ENCODE results near the gene BRD3. TPM values are rescaled to one million over a fixed set of nuclear protein-coding genes. Genes with fewer than 3 reads are reported as not detected.

The BRD3 gene
- total RNA-seq, 1 donor from 2014 or later: 24.6 TPM

- no peak for ATAC-seq
Observed at GRCh38 chr9:133981589-133981957, 86.3 kb downstream of the BRD3 start.

DNA sequence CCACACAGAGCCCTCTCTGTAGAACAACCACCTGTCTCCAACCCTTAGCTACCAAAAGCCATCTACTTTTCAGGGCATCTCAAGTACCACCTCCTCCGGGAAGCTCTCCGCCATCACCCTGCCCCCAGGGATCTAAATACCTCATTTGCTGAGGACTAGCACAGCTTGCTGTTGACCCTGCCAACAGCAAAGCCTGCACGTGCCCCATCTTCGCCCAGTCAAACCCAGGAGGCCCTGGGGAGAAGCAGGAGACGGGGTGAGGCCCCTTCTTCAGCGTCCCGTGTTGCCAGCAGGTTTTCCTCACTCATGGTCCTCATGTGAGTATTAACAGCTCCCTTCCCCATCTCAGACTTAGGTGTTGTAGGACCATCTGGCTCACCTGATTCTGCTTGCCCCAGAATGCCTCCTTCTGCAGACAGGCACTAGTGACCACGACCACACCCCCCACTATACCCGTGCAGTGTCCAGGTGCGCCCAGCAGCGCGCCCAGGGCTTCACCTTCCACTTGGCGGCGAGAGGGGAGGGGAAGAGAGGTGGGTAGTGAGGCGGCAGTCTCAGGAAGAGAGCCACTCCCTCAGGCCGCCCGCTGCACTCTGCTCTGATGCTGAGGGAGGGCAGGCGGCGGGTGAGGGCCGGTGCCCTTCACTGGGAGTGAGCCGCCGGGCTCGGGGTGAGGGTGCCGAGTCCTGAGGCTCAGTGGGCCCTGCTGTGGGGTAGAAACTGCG, 86.8 kb downstream of the BRD3 start:
- ATAC-seq (no peak), DNase-seq (ENCODE audit: low spot score) (no peak)

More at GRCh38 chr9:133981589-133981957, 86.3 kb downstream of the BRD3 start:
- DNase-seq (ENCODE audit: low spot score): no peak

Other genes with a start within 250 kb of the BRD3 start
- 34.8 TPM for gene VAV2, start 75.7 kb downstream of the BRD3 start, total RNA-seq
- gene BRD3OS, start 42.5 kb downstream of the BRD3 start, total RNA-seq: 7.6 TPM
- gene WDR5, start 68.1 kb upstream of the BRD3 start, total RNA-seq: 19.5 TPM
- 25.8 TPM for gene RNU6ATAC, start 96.5 kb upstream of the BRD3 start, total RNA-seq

Data from left lobe of liver (tissue), 2 donors.